ENCODE data around the gene HPCA.

Gene HPCA

GRCh38 chr1:32864375-32865019, 21.8 kb upstream of the HPCA start:
- no peaks in the 10 kb centered on the region for H3K9me3 ChIP-seq (ENCODE audit: control insufficient read depth, low read length)
- H3K9ac ChIP-seq (ENCODE audit: low read length) = no peak overlapping the region
- no peak overlapping the region for H3K4me3 ChIP-seq (ENCODE audit: low read length)
- no peak for DNase-seq (ENCODE audit: low read depth)
- H3K4me1 ChIP-seq (ENCODE audit: control insufficient read depth, insufficient read depth, low read length) = peaks cover 6% of the 10 kb centered on the region
- H3K27me3 ChIP-seq (replicated peaks; ENCODE audit: control insufficient read depth, insufficient read depth, low read length) = no peaks in the 10 kb centered on the region
- H3K36me3 ChIP-seq (ENCODE audit: control insufficient read depth, insufficient read depth, low read length, severe bottlenecking) = no peaks in the 10 kb centered on the region

GRCh38 chr1:32865639-32866405, 20.5 kb upstream of the HPCA start:
- H3K9me3 ChIP-seq (ENCODE audit: control insufficient read depth, low read length) = no peaks in the 10 kb centered on the region
- peaks cover 6% of the 10 kb centered on the region for H3K4me1 ChIP-seq (ENCODE audit: control insufficient read depth, insufficient read depth, low read length)
- H3K36me3 ChIP-seq (ENCODE audit: control insufficient read depth, insufficient read depth, low read length, severe bottlenecking) = no peaks in the 10 kb centered on the region
- no peak for DNase-seq (ENCODE audit: low read depth)
- H3K27me3 ChIP-seq (replicated peaks; ENCODE audit: control insufficient read depth, insufficient read depth, low read length) = peaks cover 6% of the 10 kb centered on the region
- no peak overlapping the region for H3K9ac ChIP-seq (ENCODE audit: low read length)
- H3K4me3 ChIP-seq (ENCODE audit: low read length) = no peak overlapping the region

DNA sequence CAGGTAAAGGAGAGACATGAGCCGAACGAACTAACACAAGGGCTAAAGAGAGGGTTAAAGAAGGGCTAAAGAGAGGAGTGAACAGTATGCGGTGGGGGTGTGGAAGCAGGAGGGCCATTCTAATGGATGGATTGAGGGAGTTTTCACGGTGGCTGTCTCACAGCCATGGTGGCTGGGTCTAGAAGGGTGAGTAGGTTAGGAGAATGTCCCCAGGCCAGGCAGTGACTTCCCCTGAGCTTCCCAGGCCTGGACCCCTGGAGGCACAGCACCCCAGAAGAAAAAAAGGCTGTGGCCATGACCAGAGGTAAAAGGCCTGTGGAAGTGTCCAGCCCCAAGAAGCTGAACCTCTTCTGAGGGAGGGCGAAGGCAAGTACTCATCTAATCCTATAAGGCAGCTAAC, 19.1 kb upstream of the HPCA start:
- Histone ChIP-seq H3K27me3 (replicated peaks; ENCODE audit: control insufficient read depth, insufficient read depth, low read length) (peaks cover 6% of the 10 kb centered on the region), H3K4me1 (ENCODE audit: control insufficient read depth, insufficient read depth, low read length) (peaks cover 3% of the 10 kb centered on the region), H3K4me3 (ENCODE audit: low read length) (no peak overlapping the region), H3K9ac (ENCODE audit: low read length) (no peak overlapping the region), H3K9me3 (ENCODE audit: control insufficient read depth, low read length) (no peaks in the 10 kb centered on the region), H3K36me3 (ENCODE audit: control insufficient read depth, insufficient read depth, low read length, severe bottlenecking) (no peaks in the 10 kb centered on the region)
- DNase-seq (ENCODE audit: low read depth) = no peak

DNA sequence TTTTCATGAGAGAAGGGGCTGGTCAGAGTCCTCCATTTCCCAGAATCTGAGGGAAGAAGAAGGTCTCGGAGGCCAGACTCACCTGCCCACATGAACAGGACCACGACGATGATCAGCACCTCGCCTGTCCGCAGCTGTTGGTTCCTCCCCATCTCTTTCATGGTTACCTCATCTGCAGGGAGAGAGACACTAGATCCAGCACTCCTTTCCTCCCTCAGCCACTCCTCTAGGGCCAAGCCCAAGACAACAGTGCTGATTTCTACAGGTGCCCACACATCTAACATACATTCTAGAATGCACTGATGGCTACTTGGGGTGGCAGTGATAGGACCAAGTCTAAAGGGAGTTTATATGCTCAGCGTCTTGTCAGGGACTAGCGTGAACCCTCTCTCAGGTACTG, 18.6 kb upstream of the HPCA start:
- peaks cover 6% of the 10 kb centered on the region for H3K27me3 ChIP-seq (replicated peaks; ENCODE audit: control insufficient read depth, insufficient read depth, low read length)
- H3K9me3 ChIP-seq (ENCODE audit: control insufficient read depth, low read length) = no peaks in the 10 kb centered on the region
- H3K4me1 ChIP-seq (ENCODE audit: control insufficient read depth, insufficient read depth, low read length) = peaks cover 3% of the 10 kb centered on the region
- H3K4me3 ChIP-seq (ENCODE audit: low read length) = no peak overlapping the region
- H3K36me3 ChIP-seq (ENCODE audit: control insufficient read depth, insufficient read depth, low read length, severe bottlenecking) = no peaks in the 10 kb centered on the region
- no peak for DNase-seq (ENCODE audit: low read depth)
- no peak overlapping the region for H3K9ac ChIP-seq (ENCODE audit: low read length)

- Histone ChIP-seq H3K9me3 (ENCODE audit: control insufficient read depth, low read length) (no peaks in the 10 kb centered on the region), H3K4me3 (ENCODE audit: low read length) (no peak overlapping the region), H3K27me3 (replicated peaks; ENCODE audit: control insufficient read depth, insufficient read depth, low read length) (peaks cover 6% of the 10 kb centered on the region), H3K9ac (ENCODE audit: low read length) (no peak overlapping the region), H3K36me3 (ENCODE audit: control insufficient read depth, insufficient read depth, low read length, severe bottlenecking) (no peaks in the 10 kb centered on the region), H3K4me1 (ENCODE audit: control insufficient read depth, insufficient read depth, low read length) (peaks cover 3% of the 10 kb centered on the region)
- no peak for DNase-seq (ENCODE audit: low read depth)
These were observed 18.2 kb upstream of the HPCA start for GRCh38 chr1:32868085-32868484.

- no peak overlapping the region for H3K4me3 ChIP-seq (ENCODE audit: low read length)
- H3K36me3 ChIP-seq (ENCODE audit: control insufficient read depth, insufficient read depth, low read length, severe bottlenecking) = no peaks in the 10 kb centered on the region
- no peak for DNase-seq (ENCODE audit: low read depth)
- no peaks in the 10 kb centered on the region for H3K9me3 ChIP-seq (ENCODE audit: control insufficient read depth, low read length)
- peaks cover 3% of the 10 kb centered on the region for H3K4me1 ChIP-seq (ENCODE audit: control insufficient read depth, insufficient read depth, low read length)
- peaks cover 6% of the 10 kb centered on the region for H3K27me3 ChIP-seq (replicated peaks; ENCODE audit: control insufficient read depth, insufficient read depth, low read length)
- no peak overlapping the region for H3K9ac ChIP-seq (ENCODE audit: low read length)
These were observed 17.4 kb upstream of the HPCA start for GRCh38 chr1:32868806-32869455.

- Histone ChIP-seq H3K4me3 (ENCODE audit: low read length) (no peak overlapping the region), H3K27me3 (replicated peaks; ENCODE audit: control insufficient read depth, insufficient read depth, low read length) (peaks cover 6% of the 10 kb centered on the region), H3K9me3 (ENCODE audit: control insufficient read depth, low read length) (no peaks in the 10 kb centered on the region), H3K36me3 (ENCODE audit: control insufficient read depth, insufficient read depth, low read length, severe bottlenecking) (no peaks in the 10 kb centered on the region), H3K9ac (ENCODE audit: low read length) (no peak overlapping the region), H3K4me1 (ENCODE audit: control insufficient read depth, insufficient read depth, low read length) (peaks cover 3% of the 10 kb centered on the region)
- no peak for DNase-seq (ENCODE audit: low read depth)
These were observed 16.2 kb upstream of the HPCA start for GRCh38 chr1:32869923-32870614.

- Histone ChIP-seq H3K4me3 (ENCODE audit: low read length) (peak within 1 kb of the TSS; percentile 69), H3K4me1 (ENCODE audit: control insufficient read depth, insufficient read depth, low read length) (peaks cover 3% of the 10 kb centered on the region), H3K9me3 (ENCODE audit: control insufficient read depth, low read length) (no peaks in the 10 kb centered on the region), H3K27me3 (replicated peaks; ENCODE audit: control insufficient read depth, insufficient read depth, low read length) (peaks cover 8% of the 10 kb centered on the region), H3K36me3 (ENCODE audit: control insufficient read depth, insufficient read depth, low read length, severe bottlenecking) (no peaks in the 10 kb centered on the region), H3K9ac (ENCODE audit: low read length) (peak within 1 kb of the TSS; percentile 28)
- peak; percentile 65 for DNase-seq (ENCODE audit: low read depth)
These were observed 15.5 kb upstream of the HPCA start, which contains the start of gene FNDC5 for GRCh38 chr1:32870615-32871363. FNDC5 (minus strand) TSS chr1:32870912.

GRCh38 chr1:32871364-32872191, 14.7 kb upstream of the HPCA start:
- Histone ChIP-seq H3K36me3 (ENCODE audit: control insufficient read depth, insufficient read depth, low read length, severe bottlenecking) (no peaks in the 10 kb centered on the region), H3K27me3 (replicated peaks; ENCODE audit: control insufficient read depth, insufficient read depth, low read length) (peaks cover 8% of the 10 kb centered on the region), H3K9me3 (ENCODE audit: control insufficient read depth, low read length) (no peaks in the 10 kb centered on the region), H3K4me1 (ENCODE audit: control insufficient read depth, insufficient read depth, low read length) (peaks cover 3% of the 10 kb centered on the region), H3K4me3 (ENCODE audit: low read length) (peak overlapping the region; percentile 69), H3K9ac (ENCODE audit: low read length) (peak overlapping the region; percentile 28)
- DNase-seq (ENCODE audit: low read depth) = no peak

- Histone ChIP-seq H3K36me3 (ENCODE audit: control insufficient read depth, insufficient read depth, low read length, severe bottlenecking) (no peaks in the 10 kb centered on the region), H3K4me3 (ENCODE audit: low read length) (no peak overlapping the region), H3K9me3 (ENCODE audit: control insufficient read depth, low read length) (no peaks in the 10 kb centered on the region), H3K4me1 (ENCODE audit: control insufficient read depth, insufficient read depth, low read length) (peaks cover 3% of the 10 kb centered on the region), H3K9ac (ENCODE audit: low read length) (no peak overlapping the region), H3K27me3 (replicated peaks; ENCODE audit: control insufficient read depth, insufficient read depth, low read length) (peaks cover 8% of the 10 kb centered on the region)
- no peak for DNase-seq (ENCODE audit: low read depth)
These were observed 14.2 kb upstream of the HPCA start for GRCh38 chr1:32872192-32872460.
